Natural killer cell (primary cell): ENCODE measurements around the gene B9D2. TPM values are rescaled to one million over a fixed set of nuclear protein-coding genes. Genes with fewer than 3 reads are reported as not detected.
"Not testable (repeated sequence)": the region's sequence is repeated elsewhere in the genome, so short reads cannot be mapped to it uniquely, and the experiment has no call there.

ENCODE experiments used
- ATAC-seq, 3 donors: fragments of 150-1000 bp in 2 of 3; fragments of 200-7000 bp in 1 of 3; cut with Tn5 transposase; 1 replicate in 1 of 3; 2 replicates in 2 of 3; pipeline ENCODE4 v1.10.0; 2021; ENCODE audit warnings: mild to moderate bottlenecking in 2 of 3, moderate library complexity in 2 of 3
- DNase-seq, 2 donors: peaks; one replicate each; pipeline versions ENCODE4 v3.0.0 to v3.0.0-alpha.2; 2013 to 2021; ENCODE audit warnings: mixed read lengths in 1 of 2
- H3K27ac ChIP-seq: one replicate; pipeline ENCODE4 v1.5.1; 2013; ENCODE audit warnings: mild to moderate bottlenecking, low read length
- H3K27me3 ChIP-seq: one replicate; pipeline ENCODE4 v1.6.1; 2013; ENCODE audit warnings: low read length; ENCODE audit not compliant: control insufficient read depth, insufficient read depth
- H3K36me3 ChIP-seq: one replicate; pipeline ENCODE4 v1.6.1; 2013; ENCODE audit warnings: low read length; ENCODE audit not compliant: control insufficient read depth, insufficient read depth
- H3K4me1 ChIP-seq: one replicate; pipeline ENCODE4 v1.6.1; 2013; ENCODE audit warnings: low read length; ENCODE audit not compliant: control insufficient read depth, insufficient read depth
- H3K4me3 ChIP-seq: one replicate; pipeline ENCODE4 v1.5.1; 2013; ENCODE audit warnings: low read length
- H3K9me3 ChIP-seq: one replicate; pipeline ENCODE4 v1.6.1; 2013; ENCODE audit warnings: low read length; ENCODE audit not compliant: control insufficient read depth, insufficient read depth
- H3K27ac Mint-ChIP-seq, 2 donors: one replicate each; pipeline ENCODE4 v1.8.0; 2022; ENCODE audit warnings: mild to moderate bottlenecking in 2 of 2, mixed read lengths in 2 of 2, moderate library complexity in 1 of 2
- H3K27me3 Mint-ChIP-seq, 2 donors: one replicate each; pipeline ENCODE4 v1.8.0; 2022; ENCODE audit warnings: low read depth in 2 of 2, mixed read lengths in 2 of 2
- H3K36me3 Mint-ChIP-seq: one replicate; pipeline ENCODE4 v1.8.0; 2022; ENCODE audit warnings: mixed read lengths
- H3K4me1 Mint-ChIP-seq, 2 donors: one replicate each; pipeline ENCODE4 v1.8.0; 2022; ENCODE audit warnings: mixed read lengths in 2 of 2
- H3K4me3 Mint-ChIP-seq: one replicate; pipeline ENCODE4 v1.8.0; 2022; ENCODE audit warnings: mild to moderate bottlenecking, moderate library complexity, mixed read lengths
- H3K9me3 Mint-ChIP-seq, 2 donors: one replicate each; pipeline ENCODE4 v1.8.0; 2022; ENCODE audit warnings: mixed read lengths in 2 of 2
- CTCF ChIP-seq: fragments of 200-600 bp; IDR thresholded peaks from one replicate; pipeline ENCODE4 v1.8.0; 2022; ENCODE audit warnings: antibody characterized with exemption
- WGBS: methylation state at CpG from one replicate; pipeline ENCODE4 v1.1.7; 2013; ENCODE audit warnings: missing lambda C conversion rate; ENCODE audit not compliant: insufficient coverage; 5-methylcytosine and 5-hydroxymethylcytosine counted together
- intact Hi-C: fragments of 100-400 bp; cut with micrococcal nuclease; formaldehyde crosslinking; loops from one replicate; pipeline ENCODE4 v1.14.2; 2022
- total RNA-seq, 4 donors: library from RNA; stranded (reverse); fragments of 120-200 nt in 1 of 4; gene quantifications; one replicate each; pipeline versions ENCODE4 v1.2.3 to v1.2.4, GENCODE V29; 2013 to 2022

Gene B9D2
- total RNA-seq, 3 donors from 2014 or later (not counting 1 experiment from before 2014, with no cell fraction given), result 18.1 to 22.2 (median 18.7) TPM

- H3K36me3 ChIP-seq, result no peaks in the 10 kb centered on the region
- no peak overlapping the region for H3K4me3 ChIP-seq
- no peaks in the 10 kb centered on the region for H3K36me3 Mint-ChIP-seq
- H3K4me3 Mint-ChIP-seq, result no peak overlapping the region
- no peaks in the 10 kb centered on the region for H3K9me3 Mint-ChIP-seq
- no peak for DNase-seq
- ATAC-seq, result no peak
- no peak for TF ChIP-seq CTCF
- H3K9me3 ChIP-seq, result no peaks in the 10 kb centered on the region
- no peak overlapping the region for H3K27ac Mint-ChIP-seq
- H3K27me3 Mint-ChIP-seq, result no peaks in the 10 kb centered on the region
- 98% methylated on average over 8 of the region's 8 CpGs for WGBS
- H3K27me3 ChIP-seq, result no peaks in the 10 kb centered on the region
- peaks cover 2 to 15% of the 10 kb centered on the region in 2 donors for H3K4me1 Mint-ChIP-seq
- intact Hi-C loops, result no loop called here
- H3K4me1 ChIP-seq, result peaks cover 10% of the 10 kb centered on the region
- no peak overlapping the region for H3K27ac ChIP-seq
Measured at GRCh38 chr19:41371541-41371940, 7.6 kb upstream of the B9D2 start.

GRCh38 chr19:41371119-41371518, 7.2 kb upstream of the B9D2 start:
- 92% methylated on average over 5 of the region's 5 CpGs for WGBS
- ATAC-seq, H3K27ac ChIP-seq, H3K27me3 ChIP-seq, H3K4me3 ChIP-seq, H3K27ac Mint-ChIP-seq, H3K36me3 ChIP-seq, H3K4me1 ChIP-seq, H3K9me3 ChIP-seq, H3K36me3 Mint-ChIP-seq, H3K9me3 Mint-ChIP-seq, DNase-seq, intact Hi-C loops, H3K4me3 Mint-ChIP-seq, H3K27me3 Mint-ChIP-seq: not testable (repeated sequence)
- peaks cover 0 to 14% of the 10 kb centered on the region in 2 donors for H3K4me1 Mint-ChIP-seq

GRCh38 chr19:41369769-41370168, 5.8 kb upstream of the B9D2 start:
- Histone ChIP-seq H3K36me3 (no peaks in the 10 kb centered on the region), H3K4me3 (no peak overlapping the region), H3K27me3 (no peaks in the 10 kb centered on the region), H3K27ac (no peak overlapping the region), H3K4me1 (peaks cover 4% of the 10 kb centered on the region), H3K9me3 (no peaks in the 10 kb centered on the region)
- no peak for TF ChIP-seq CTCF
- intact Hi-C loops, result no loop called here
- H3K36me3 Mint-ChIP-seq, result no peaks in the 10 kb centered on the region
- WGBS, result 100% methylated on average over 1 of the region's 2 CpGs
- no peak overlapping the region for H3K27ac Mint-ChIP-seq
- ATAC-seq (no peak), DNase-seq (no peak)
- no peaks in the 10 kb centered on the region for H3K9me3 Mint-ChIP-seq
- peaks cover 0 to 11% of the 10 kb centered on the region in 2 donors for H3K4me1 Mint-ChIP-seq
- no peaks in the 10 kb centered on the region for H3K27me3 Mint-ChIP-seq
- H3K4me3 Mint-ChIP-seq, result no peak overlapping the region

- Mint-ChIP-seq H3K27me3 (no peaks in the 10 kb centered on the region), H3K9me3 (no peaks in the 10 kb centered on the region), H3K27ac (no peak overlapping the region), H3K36me3 (no peaks in the 10 kb centered on the region), H3K4me3 (no peak overlapping the region), H3K4me1 (peaks cover 15 to 28% of the 10 kb centered on the region in 2 donors)
- intact Hi-C loops, result no loop called here
- ATAC-seq (no peak), DNase-seq (no peak)
- no peak for TF ChIP-seq CTCF
- Histone ChIP-seq H3K27me3 (no peaks in the 10 kb centered on the region), H3K4me1 (peaks cover 17% of the 10 kb centered on the region), H3K27ac (no peak overlapping the region), H3K4me3 (no peak overlapping the region), H3K36me3 (no peaks in the 10 kb centered on the region), H3K9me3 (no peaks in the 10 kb centered on the region)
- WGBS, result 49% methylated on average over 6 of the region's 6 CpGs
Measured at GRCh38 chr19:41367848-41368301, 3.9 kb upstream of the B9D2 start.
